GM15510 (cell line): ENCODE measurements around the gene NUP210L.

ENCODE experiments used
- POLR2A ChIP-seq: IDR thresholded peaks from 3 replicates; pipeline ENCODE4 v1.6.1; 2011; ENCODE audit warnings: borderline replicate concordance; ENCODE audit not compliant: insufficient read length; ENCODE audit errors: extremely low read depth

Gene NUP210L

DNA sequence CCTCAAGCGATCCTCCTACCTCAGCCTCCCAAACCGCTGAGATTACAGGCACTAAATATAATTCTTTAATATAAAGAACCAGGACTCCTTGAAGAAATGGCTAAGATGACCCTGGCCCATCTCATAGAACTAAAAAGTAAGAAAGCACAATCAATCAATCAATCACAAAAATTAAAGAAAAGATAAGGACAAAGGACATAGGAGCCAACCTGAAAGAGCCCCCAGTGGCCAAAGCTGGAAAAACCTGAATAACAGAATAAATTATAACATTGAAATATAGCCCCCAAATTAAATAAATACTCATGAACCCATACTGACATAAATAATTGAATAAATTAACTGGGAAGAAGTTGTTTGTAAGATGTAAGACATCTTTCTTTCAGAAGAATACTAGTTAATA is 8.9 kb downstream of the NUP210L start:
- no peak for TF ChIP-seq POLR2A

DNA sequence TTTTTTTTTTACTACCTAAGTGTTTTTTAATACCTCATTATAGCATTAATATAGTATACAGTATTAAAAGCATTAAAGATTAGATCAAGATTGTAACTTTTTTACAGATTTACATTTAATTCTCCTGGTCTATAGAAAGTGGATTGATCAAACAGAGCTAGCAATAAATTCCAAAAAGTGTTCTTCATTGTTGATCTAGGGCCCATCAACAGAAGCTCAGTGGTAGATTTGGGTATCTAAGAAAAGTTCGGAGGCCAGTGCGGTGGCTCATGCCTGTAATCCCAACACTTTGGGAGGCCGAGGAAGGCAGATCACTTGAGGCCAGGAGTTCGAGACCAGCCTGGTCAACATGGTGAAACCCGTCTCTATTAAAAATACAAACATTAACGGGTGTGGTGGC is 12.5 kb downstream of the NUP210L start:
- no peak for TF ChIP-seq POLR2A

DNA sequence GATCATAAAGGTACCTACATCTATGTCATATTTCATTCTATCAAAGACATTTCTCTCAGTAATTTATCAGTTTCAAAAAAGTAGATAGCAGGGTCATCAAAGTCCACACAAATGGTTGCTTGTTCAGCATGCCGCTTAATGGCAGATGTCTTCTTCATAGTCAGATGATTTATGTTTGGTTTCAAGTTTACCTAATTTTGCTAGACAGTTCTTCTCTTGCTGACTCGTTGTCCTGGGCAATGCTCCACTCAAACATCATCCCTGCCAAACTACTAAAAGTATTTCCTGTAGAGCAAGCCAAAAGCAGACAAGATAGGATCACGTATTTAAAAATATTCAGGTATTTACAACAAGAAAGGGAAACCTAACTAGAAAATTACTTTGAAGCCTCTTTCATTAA is 13.6 kb downstream of the NUP210L start:
- no peak for TF ChIP-seq POLR2A

DNA sequence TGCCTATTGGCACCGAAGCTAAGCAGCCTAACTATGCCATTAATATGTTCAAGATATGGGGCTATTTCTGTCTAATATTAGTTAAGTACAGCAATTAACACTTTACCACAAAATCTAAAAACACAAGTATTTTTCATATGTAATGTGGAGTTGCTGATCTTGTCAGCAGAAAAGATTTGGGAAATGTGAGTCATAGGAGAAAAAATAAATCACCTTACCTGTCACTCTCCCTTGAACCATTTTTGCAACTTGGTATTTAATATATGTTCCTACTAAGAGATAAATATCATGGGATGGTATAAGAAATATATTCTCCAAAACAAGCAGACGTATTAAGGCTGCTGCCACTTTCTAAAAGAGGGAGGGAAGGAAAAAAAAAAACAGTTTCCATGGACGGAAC is 17.0 kb downstream of the NUP210L start:
- TF ChIP-seq POLR2A = no peak

DNA sequence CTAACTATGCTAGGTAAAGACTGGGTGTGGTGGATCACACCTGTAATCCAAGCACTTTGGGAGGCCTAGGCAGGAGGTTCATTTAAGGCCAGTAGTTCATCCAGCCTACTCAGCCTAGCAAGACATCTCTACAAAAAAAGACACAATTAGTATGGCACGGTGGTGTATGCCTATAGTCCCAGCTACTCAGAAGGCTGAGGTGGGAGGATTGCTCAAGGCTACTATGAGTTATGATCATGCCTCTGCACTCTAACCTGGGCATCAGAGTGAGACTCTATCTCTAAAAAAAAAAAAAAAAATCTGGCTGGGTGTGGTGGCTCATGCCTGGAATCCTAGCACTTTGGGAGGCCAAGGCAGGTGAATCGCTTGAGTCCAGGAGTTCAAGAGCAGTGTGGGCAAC is 21.6 kb downstream of the NUP210L start:
- TF ChIP-seq POLR2A = no peak

DNA sequence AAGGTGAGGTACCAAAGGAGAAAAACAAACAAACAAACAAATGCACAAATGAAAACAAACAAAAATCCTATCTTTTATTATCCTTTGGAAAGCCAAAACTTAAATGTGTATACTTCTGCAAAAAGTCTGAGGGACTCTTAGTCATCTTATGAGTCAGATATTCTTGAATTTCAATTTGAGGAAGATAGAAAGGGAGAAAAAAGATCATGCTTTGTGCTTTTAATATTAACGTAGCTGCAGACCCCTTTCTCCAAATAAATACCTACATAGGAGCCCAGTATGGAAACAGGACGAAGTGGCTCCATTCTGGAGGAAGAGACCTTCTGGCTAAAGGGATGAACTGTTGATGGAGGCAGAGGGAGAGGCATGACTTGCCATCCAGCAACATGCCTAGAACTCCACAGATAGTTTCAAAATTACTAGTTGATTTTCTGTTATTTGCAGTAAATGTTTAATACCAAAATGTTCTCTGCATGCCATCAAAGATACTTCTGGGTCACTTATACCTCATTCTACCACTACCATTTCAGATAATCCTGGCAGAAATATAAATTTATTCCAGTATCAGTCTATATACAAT is 25.4 kb downstream of the NUP210L start:
- no peak for TF ChIP-seq POLR2A

DNA sequence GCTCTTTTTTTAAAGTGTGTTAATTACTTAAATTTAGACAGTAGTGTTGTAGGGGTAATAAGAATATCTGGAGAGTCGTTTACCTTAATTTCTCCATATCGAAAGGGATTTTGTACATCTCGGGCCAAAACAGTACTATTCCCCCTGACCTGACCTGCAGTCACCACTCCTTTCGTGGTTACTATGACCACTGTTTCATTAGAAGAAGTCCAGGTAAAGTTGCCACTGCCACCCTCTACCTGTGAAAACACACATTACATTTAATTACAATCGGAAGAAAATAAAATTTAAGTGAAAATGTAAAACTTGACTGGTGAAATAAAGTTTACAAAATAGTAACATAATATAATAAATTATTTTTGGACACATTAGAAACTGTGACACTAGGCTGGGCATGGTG is 37.2 kb downstream of the NUP210L start:
- TF ChIP-seq POLR2A = no peak

DNA sequence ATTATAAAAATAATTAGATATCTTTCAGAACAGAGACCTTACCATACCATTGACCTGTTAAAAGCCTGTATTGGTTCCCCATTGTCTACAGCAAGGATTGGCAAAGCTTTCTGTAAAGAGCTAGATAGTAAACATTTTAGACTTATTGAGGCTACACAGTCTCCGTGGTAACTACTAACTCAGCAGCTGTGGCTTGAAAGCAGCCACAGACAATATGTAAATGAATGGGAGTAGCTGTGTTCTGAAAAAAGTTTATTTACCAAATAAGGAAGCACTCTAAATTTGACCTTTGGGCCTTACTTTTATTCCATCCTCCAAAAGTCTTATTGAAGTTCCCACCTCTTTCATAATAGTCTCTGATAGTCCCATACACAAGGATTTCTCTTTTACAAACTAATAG is 39.7 kb downstream of the NUP210L start:
- no peak for TF ChIP-seq POLR2A

DNA sequence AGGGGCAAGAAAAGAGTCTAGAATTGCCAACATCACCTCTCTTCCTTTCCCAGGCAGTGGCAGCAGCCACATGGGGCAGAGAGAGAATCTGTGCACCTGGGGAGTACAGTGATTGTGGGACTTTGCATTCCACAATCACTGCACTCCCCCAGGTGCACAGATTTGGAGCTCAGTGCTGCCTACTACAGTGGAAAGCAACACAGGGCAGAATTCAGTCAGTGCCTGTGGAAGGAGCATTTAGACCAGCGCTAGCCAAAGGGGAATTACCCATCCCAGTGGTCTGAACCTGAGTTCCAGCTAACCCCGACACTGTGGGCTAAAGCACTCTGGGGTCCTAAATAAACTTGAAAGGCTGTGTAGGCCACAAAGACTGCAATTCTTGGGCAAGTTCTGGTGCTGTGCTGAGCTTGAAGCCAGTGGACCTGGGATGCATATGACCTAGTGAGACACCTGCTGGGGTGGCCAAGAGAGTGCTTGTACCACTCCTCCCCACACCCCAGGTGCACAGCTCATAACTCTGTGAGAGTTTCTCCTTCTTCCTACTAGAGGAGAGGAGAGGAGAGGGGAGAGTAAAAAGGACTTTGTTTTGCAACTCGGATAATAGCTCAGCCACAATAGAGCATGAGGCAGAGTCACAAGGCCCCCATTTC is 50.3 kb downstream of the NUP210L start:
- no peak for TF ChIP-seq POLR2A

DNA sequence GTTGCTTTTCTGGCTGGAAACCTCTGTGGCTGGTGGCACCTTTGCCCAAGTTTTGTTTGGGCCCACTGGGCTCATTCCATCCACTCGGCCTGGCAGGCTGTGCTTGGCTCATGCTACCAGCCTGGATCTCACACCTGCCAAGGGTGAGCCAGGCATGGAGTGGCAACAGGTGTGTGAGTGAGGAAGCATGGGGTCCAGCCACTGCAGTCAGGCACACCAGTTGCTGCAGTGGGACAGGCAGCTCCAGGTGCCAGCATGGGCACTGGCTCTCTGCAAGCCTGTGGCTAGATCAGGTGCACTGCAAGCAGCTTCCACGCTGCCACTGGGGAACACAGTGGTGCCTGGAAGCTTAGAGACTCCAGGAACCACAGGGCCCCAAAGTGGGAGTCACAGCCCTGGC is 57.0 kb downstream of the NUP210L start:
- no peak for TF ChIP-seq POLR2A

DNA sequence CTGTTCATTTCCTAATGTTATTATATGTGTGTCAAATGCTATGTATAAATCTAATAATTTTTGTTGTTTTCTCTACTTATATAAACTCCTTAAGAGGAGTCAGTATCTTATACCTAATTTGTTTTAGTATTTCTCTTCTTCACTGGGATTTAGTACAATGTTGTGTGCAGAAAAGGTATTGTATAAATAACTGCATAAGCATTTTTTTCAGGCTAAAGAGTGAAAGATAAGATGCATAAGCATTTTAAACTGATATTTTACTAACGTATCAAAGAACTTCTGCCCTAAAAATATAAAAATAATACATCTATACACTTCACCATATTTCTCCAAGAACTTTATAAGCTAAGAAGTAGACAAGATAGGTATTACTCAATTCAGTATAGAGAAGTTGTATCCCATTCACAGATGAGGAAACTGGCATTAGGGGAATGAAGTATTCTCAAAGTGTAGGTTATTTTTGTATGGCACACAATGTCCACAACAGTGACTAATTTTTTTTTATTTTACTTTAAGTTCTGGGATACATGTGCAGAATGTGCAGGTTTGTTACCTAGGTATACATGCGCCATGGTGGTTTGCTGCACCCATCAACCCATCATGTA is 59.3 kb downstream of the NUP210L start:
- no peak for TF ChIP-seq POLR2A

DNA sequence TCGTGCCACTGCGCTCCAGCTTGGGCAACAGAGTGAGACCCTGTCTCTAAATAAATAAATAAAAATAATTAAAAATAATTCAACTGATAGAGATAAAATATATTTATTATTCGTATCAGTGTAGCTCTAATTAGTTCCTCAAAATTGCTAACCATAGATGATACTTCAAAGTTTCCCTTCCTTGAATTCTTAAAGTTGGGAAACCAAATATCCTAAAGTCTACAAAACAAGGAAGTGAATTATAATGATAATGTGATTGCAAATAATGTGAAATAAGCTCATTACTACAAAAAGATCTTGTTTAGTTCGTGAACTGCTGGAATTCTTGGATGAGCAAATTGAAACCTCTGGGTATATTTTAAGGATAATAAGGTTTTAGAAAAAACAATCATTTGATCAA is 60.5 kb downstream of the NUP210L start:
- no peak for TF ChIP-seq POLR2A

DNA sequence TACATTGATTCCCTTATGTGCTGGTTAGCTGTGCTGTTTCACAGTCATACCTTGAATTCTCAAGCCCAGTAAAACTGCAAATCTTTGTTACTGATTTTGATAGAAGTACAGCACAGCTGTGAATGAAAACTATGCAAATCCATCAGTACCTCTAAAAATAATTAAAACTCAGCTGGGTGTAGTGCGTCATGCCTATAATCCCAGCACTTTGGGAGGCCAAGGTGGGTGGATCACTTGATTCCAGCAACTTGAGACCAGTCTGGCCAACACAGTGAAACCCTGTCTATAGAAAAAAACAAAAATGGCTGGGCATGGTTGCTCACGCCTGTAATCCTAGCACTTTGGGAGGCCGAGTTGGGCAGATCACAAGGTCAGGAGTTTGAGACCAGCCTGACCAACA is 61.2 kb downstream of the NUP210L start:
- no peak for TF ChIP-seq POLR2A

DNA sequence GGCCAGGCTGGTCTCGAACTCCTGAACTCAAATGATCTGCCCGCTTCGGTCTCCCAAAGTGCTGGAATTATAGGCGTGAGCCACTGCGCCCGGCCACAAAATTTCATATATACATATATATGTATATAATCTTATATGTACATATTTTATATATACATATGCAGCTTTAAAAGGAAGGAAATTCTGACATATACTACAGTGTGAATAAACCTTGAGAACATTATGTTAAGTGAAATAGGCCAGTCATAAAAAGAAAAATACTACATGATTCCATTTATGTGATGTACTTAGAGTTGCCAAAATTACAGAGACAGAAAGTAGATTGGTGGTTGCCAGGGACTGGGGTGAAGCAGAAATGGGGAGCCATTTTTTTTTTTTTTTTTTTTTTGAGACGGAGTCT is 63.2 kb downstream of the NUP210L start:
- no peak for TF ChIP-seq POLR2A

DNA sequence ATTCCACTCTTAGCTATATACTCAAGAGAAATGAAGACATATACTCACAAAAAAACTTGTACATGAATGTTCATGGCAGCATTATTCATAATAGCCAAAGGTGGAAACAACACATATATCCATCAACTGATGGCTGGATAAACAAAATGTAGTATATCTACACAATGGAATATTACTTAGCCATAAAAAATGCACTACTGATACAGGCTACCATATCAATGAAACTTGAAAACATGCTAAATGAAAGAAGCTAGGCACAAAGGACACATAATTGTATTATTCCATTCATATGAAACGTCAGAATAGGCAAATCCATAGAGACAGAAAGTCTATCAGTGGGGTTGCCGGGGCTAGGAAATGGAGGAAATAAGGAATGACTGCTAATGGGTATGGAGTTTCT is 67.3 kb downstream of the NUP210L start:
- no peak for TF ChIP-seq POLR2A

DNA sequence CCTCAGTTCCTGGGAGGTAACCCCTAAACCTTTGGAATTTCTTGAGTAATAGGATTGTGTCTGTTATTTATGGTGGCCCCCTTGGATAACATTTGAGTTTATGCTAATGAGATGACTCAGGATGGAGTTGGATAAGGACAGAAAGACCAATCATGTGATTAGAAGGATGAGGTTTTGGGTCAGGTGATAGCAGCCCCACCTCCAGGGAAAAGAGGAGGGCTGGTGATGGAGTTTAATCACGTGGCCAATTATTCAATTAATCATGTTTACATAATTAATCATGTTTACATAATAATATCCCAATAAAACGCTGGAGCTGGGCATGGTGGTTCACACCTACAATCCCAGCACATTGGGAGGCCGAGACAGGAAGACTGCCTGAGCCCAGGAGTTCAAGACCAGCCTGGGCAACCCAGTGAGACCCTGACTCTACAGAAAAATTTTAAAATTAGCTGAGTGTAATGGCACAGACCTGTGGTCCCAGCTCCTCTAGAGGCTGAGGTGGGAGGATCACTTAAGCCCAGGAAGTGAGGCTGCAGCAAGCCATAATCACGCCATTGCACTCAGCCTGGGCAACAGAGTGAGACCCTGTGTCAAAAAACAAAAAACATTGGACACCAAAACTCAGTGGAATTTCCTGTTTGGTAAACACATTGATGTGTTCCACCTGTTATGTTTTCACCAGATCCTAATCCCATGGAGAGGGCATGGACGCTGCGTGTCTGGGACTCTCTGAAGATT is 73.3 kb downstream of the NUP210L start:
- TF ChIP-seq POLR2A = no peak

DNA sequence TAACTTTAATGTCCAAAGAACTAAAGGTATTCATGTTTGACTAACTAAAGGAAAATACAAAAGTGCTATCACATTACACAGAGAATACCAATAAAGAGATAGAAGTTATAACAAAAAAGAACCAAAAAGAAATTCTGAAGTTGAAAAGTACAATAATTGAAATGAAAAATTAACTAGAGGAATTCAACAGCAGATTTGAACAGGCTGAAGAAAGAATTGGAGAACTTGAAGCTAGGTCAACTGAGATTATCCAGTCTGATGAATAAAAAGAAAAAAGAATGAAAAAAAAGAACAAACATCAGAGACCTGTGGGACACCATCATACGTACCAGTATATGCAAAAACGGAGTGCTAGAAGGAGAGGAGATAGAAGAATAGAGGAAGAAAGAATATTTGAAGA is 78.5 kb downstream of the NUP210L start:
- no peak for TF ChIP-seq POLR2A

DNA sequence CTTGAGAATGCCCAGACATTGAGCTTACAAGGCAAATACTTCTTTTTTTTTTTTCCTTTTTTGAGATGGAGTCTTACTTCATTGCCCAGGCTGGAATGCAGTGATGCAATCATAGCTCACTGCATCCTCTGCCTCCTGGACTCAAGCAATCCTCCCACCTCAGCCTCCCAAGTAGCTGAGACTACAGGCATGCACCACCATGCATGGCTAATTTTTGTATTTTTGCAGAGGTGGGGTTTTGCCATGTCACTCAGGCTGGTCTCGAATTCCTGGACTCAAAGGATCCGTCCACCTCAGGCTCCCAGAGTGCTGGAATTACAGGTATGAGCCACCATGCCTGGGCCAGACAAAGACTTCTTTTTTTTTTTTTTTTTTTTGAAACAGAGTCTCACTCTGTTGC is 79.1 kb downstream of the NUP210L start:
- TF ChIP-seq POLR2A = no peak
